Keratinocyte (primary cell): ENCODE results near the gene NHLH2. TPM values are rescaled to one million over a fixed set of nuclear protein-coding genes. Genes with fewer than 3 reads are reported as not detected.
A peak's percentile ranks its signal among the peaks of the same experiment; 100 is the strongest.

Source experiments
- DNase-seq: peaks from one replicate; pipeline ENCODE4 v3.0.0-alpha.2; 2011; ENCODE audit warnings: low read depth, missing footprints, low spot score
- FAIRE-seq: peaks from 2 replicates; lab custom pipeline; 2011; peaks lifted over from hg19 to GRCh38; lab: Jason Lieb, UNC
- H2AFZ ChIP-seq: 2 replicates; pipeline ENCODE4 v1.6.0; 2012; ENCODE audit warnings: low read length, control low read depth, inconsistent platforms; ENCODE audit not compliant: control insufficient read depth
- H3K27ac ChIP-seq: 2 replicates; pipeline ENCODE4 v1.5.1; 2011; ENCODE audit warnings: low read length; ENCODE audit not compliant: control insufficient read depth, insufficient read depth
- H3K27me3 ChIP-seq: 3 replicates; pipeline ENCODE4 v1.6.0; 2011; ENCODE audit warnings: low read length; ENCODE audit not compliant: control insufficient read depth, insufficient read depth; ENCODE audit errors: extremely low read depth
- H3K36me3 ChIP-seq, 2 experiments: 2 replicates in 1 of 2; 3 replicates in 1 of 2; pipeline ENCODE4 v1.5.1; 2011; ENCODE audit warnings: low read length in 2 of 2, mild to moderate bottlenecking in 1 of 2; ENCODE audit not compliant: control insufficient read depth in 2 of 2, insufficient read depth in 2 of 2; ENCODE audit errors: extremely low read depth in 1 of 2
- H3K4me1 ChIP-seq: 3 replicates; pipeline ENCODE4 v1.5.1; 2011; ENCODE audit warnings: low read length; ENCODE audit not compliant: control insufficient read depth, insufficient read depth; ENCODE audit errors: extremely low read depth
- H3K4me2 ChIP-seq: 3 replicates; pipeline ENCODE4 v1.6.0; 2011; ENCODE audit warnings: low read depth, low read length; ENCODE audit not compliant: control insufficient read depth, insufficient read depth; ENCODE audit errors: extremely low read depth
- H3K4me3 ChIP-seq, 3 experiments: fragments of 200-600 bp in 1 of 3; sonication (generic) in 1 of 3; 2 replicates in 2 of 3; 3 replicates in 1 of 3; pipeline ENCODE4 v1.5.1; 2011 to 2016; ENCODE audit warnings: low read length in 3 of 3, mild to moderate bottlenecking in 3 of 3, control low read depth in 2 of 3, inconsistent platforms in 1 of 3, low read depth in 1 of 3, mixed read lengths in 1 of 3, mixed run types in 1 of 3, moderate library complexity in 1 of 3; ENCODE audit not compliant: control insufficient read depth in 2 of 3, insufficient read depth in 2 of 3; ENCODE audit errors: extremely low read depth in 1 of 3
- H3K79me2 ChIP-seq: 2 replicates; pipeline ENCODE4 v1.6.0; 2012; ENCODE audit warnings: low read length; ENCODE audit not compliant: control insufficient read depth, insufficient read depth
- H3K9ac ChIP-seq: 3 replicates; pipeline ENCODE4 v1.6.0; 2011; ENCODE audit warnings: low read length; ENCODE audit not compliant: control insufficient read depth, insufficient read depth; ENCODE audit errors: extremely low read depth
- H3K9me1 ChIP-seq: 3 replicates; pipeline ENCODE4 v1.6.0; 2011; ENCODE audit warnings: low read length; ENCODE audit not compliant: control insufficient read depth, insufficient read depth; ENCODE audit errors: extremely low read depth
- H3K9me3 ChIP-seq: 2 replicates; pipeline ENCODE4 v1.5.1; 2012; ENCODE audit warnings: low read depth, low read length; ENCODE audit not compliant: control insufficient read depth
- H4K20me1 ChIP-seq: 3 replicates; pipeline ENCODE4 v1.6.0; 2011; ENCODE audit warnings: low read length; ENCODE audit not compliant: control insufficient read depth, insufficient read depth; ENCODE audit errors: extremely low read depth
- CTCF ChIP-seq, 3 experiments: IDR thresholded peaks in 1 of 3; conservative IDR thresholded peaks in 1 of 3; optimal IDR thresholded peaks in 1 of 3; 2 replicates in 2 of 3; 3 replicates in 1 of 3; pipeline versions ENCODE3 to v1.5.1; 2011; ENCODE audit warnings: low read length in 3 of 3, mild to moderate bottlenecking in 3 of 3, moderate library complexity in 2 of 3, control low read depth in 1 of 3, inconsistent platforms in 1 of 3; ENCODE audit not compliant: insufficient read depth in 2 of 3; ENCODE audit errors: extremely low read depth in 1 of 3
- EZH2 ChIP-seq: IDR thresholded peaks from one replicate; pipeline ENCODE4 v1.6.1; 2012; ENCODE audit warnings: inconsistent platforms, mild to moderate bottlenecking, low read length, moderate library complexity
- dilution Hi-C: fragments of 300-500 bp; cut with MboI; formaldehyde crosslinking; loops from one replicate; pipeline ENCODE4 v1.7.0; 2020; ENCODE audit warnings: low sequenced_read_pairs; ENCODE audit not compliant: extremely low pct_ligation_motif_present
- polyA minus RNA-seq, 3 experiments: library from RNA; depleted of rRNA, polyadenylated mRNA; stranded (reverse); fragments of >200 nt; gene quantifications; 1 replicate in 1 of 3; 2 replicates in 1 of 3; 3 replicates in 1 of 3; pipeline ENCODE4 v1.2.3, GENCODE V29; 2011
- polyA plus RNA-seq, 5 experiments: library from polyadenylated mRNA; depleted of rRNA in 3 of 5; stranded (reverse) in 3 of 5; stranded (forward) in 1 of 5; unstranded in 1 of 5; fragments of >200 nt; gene quantifications; 1 replicate in 1 of 5; 2 replicates in 3 of 5; 3 replicates in 1 of 5; pipeline versions ENCODE4 v1.2.1 to v1.2.3, GENCODE V29; 2011 to 2012; ENCODE audit warnings: missing spikeins in 2 of 5, low read depth in 1 of 5, low replicate concordance in 1 of 5

The NHLH2 gene
- polyA plus RNA-seq (0.19 to 0.27 TPM (median 0.21 TPM) in 3 replicates), polyA minus RNA-seq (0.16 TPM in 1 of 3 replicates, not detected in the others)
- 0.25 TPM for polyA plus RNA-seq (2011; ENCODE audit: low read depth)
- 0.13 TPM in 2 replicates for polyA plus RNA-seq (2011; cell fraction: cytosol; rRNA removed)
- polyA plus RNA-seq (2011; cell fraction: nucleus; rRNA removed), result 0.59 and 0.63 TPM in 2 replicates
- polyA plus RNA-seq (2012; ENCODE audit: low replicate concordance), result 0.39 and 0.79 TPM in 2 replicates
- polyA minus RNA-seq (2011; cell fraction: cytosol; rRNA and poly(A)+ RNA removed), result not detected
- polyA minus RNA-seq (2011; cell fraction: nucleus; rRNA and poly(A)+ RNA removed), result 0.11 and 0.16 TPM in 2 replicates

GRCh38 chr1:115840605-115841460 lies at the start of gene NHLH2:
Gene NHLH2 (minus strand): TSS chr1:115841126. CDS start chr1:115838372, 2,754 bp downstream.
- H2AFZ ChIP-seq, result no peak within 1 kb of the TSS
- H3K27ac ChIP-seq, result no peak within 1 kb of the TSS
- H4K20me1 ChIP-seq, result no peaks in the 10 kb centered on the region
- peak within 1 kb of the TSS in 1 of 3 experiments; percentile 65 for H3K4me3 ChIP-seq
- no peak for DNase-seq
- H3K36me3 ChIP-seq, result no peaks in the 10 kb centered on the region
- H3K4me1 ChIP-seq, result peaks cover 13% of the 10 kb centered on the region
- no peak for FAIRE-seq
- no peaks in the 10 kb centered on the region for H3K9me1 ChIP-seq
- H3K9me3 ChIP-seq, result no peaks in the 10 kb centered on the region
- H3K79me2 ChIP-seq, result no peaks in the 10 kb centered on the region
- no peak within 1 kb of the TSS for H3K9ac ChIP-seq
- H3K27me3 ChIP-seq, result peaks cover 34% of the 10 kb centered on the region
- TF ChIP-seq CTCF (optimal IDR thresholded peaks at IDR 0.05 in 1 of 3, IDR thresholded peaks at IDR 0.05 in 1 of 3, conservative IDR thresholded peaks at IDR 0.05 in 1 of 3; ENCODE audit: extremely low read depth in 1 of 3, insufficient read depth in 2 of 3, low read length in 3 of 3) (no peak), EZH2 (no peak)
- H3K4me2 ChIP-seq, result peak within 1 kb of the TSS; percentile 86
- dilution Hi-C loops, result no loop called here

GRCh38 chr1:115890580-115890979 lies 49.7 kb upstream of the NHLH2 start:
- FAIRE-seq, result no peak
- Histone ChIP-seq H3K36me3 (no peaks in the 10 kb centered on the region), H3K27me3 (no peaks in the 10 kb centered on the region), H3K9ac (no peak overlapping the region), H4K20me1 (no peaks in the 10 kb centered on the region), H3K4me2 (no peak overlapping the region), H3K4me1 (no peaks in the 10 kb centered on the region), H3K79me2 (no peaks in the 10 kb centered on the region), H2AFZ (no peak overlapping the region), H3K4me3 (no peak overlapping the region), H3K27ac (no peak overlapping the region), H3K9me3 (no peaks in the 10 kb centered on the region), H3K9me1 (no peaks in the 10 kb centered on the region)
- dilution Hi-C loops, result no loop called here
- TF ChIP-seq EZH2, result no peak
- TF ChIP-seq CTCF (optimal IDR thresholded peaks at IDR 0.05 in 1 of 3, IDR thresholded peaks at IDR 0.05 in 1 of 3, conservative IDR thresholded peaks at IDR 0.05 in 1 of 3; ENCODE audit: extremely low read depth in 1 of 3, insufficient read depth in 2 of 3, low read length in 3 of 3), result no peak
- no peak for DNase-seq
